Uterus (tissue), 2 donors: ENCODE data around the gene PARD3.

Experiments used
- POLR2A ChIP-seq, 2 donors: fragments of 450-650 bp; IDR thresholded peaks; one replicate each; pipeline ENCODE4 v1.6.1; 2016; ENCODE audit warnings: antibody characterized with exemption in 2 of 2, mild to moderate bottlenecking in 1 of 2, moderate library complexity in 1 of 2
- TF ChIP-seq, protein P1 (sequence below), 4 experiments: fragments of 200-600 bp in 2 of 4; fragments of 450-650 bp in 2 of 4; sonication (generic) in 2 of 4; IDR thresholded peaks; one replicate each; pipeline ENCODE4 v1.5.1; 2016 to 2019; ENCODE audit warnings: antibody characterized with exemption in 4 of 4, mild to moderate bottlenecking in 2 of 4, moderate library complexity in 1 of 4

DNA sequence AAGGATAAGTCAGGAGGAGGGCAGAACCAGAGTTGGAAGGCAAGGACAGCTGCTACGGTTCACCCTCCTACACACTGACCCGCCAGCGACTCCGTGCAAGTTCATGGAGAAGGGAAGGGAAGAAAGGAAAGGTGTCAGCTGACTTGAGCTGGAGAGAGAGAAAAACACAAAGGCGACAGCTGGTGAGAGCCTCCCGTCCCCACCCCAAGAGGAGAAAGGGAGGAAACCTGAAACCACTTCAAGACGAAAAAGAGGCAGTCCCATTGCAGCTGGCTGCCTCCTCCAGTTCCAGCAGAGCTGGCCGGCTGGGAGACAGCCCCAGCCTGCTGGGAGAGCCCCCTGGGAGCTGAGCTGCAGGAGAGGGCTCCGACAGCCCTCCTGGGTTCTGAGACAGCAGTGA is 75.2 kb downstream of the PARD3 start:
- TF ChIP-seq, protein P1, sequence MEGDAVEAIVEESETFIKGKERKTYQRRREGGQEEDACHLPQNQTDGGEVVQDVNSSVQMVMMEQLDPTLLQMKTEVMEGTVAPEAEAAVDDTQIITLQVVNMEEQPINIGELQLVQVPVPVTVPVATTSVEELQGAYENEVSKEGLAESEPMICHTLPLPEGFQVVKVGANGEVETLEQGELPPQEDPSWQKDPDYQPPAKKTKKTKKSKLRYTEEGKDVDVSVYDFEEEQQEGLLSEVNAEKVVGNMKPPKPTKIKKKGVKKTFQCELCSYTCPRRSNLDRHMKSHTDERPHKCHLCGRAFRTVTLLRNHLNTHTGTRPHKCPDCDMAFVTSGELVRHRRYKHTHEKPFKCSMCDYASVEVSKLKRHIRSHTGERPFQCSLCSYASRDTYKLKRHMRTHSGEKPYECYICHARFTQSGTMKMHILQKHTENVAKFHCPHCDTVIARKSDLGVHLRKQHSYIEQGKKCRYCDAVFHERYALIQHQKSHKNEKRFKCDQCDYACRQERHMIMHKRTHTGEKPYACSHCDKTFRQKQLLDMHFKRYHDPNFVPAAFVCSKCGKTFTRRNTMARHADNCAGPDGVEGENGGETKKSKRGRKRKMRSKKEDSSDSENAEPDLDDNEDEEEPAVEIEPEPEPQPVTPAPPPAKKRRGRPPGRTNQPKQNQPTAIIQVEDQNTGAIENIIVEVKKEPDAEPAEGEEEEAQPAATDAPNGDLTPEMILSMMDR (IDR thresholded peaks at IDR 0.05), result no peak
- TF ChIP-seq POLR2A (IDR thresholded peaks at IDR 0.05), result no peak
